Activated CD4-positive, CD25-positive, alpha-beta regulatory T cell (primary cell): Measurements from ENCODE around the gene TNIK.

ENCODE experiments used
- DNase-seq, 4 experiments: peaks; one replicate each; lab custom pipeline; 2025; lab: John Stamatoyannopoulos, UW

TNIK gene

DNA sequence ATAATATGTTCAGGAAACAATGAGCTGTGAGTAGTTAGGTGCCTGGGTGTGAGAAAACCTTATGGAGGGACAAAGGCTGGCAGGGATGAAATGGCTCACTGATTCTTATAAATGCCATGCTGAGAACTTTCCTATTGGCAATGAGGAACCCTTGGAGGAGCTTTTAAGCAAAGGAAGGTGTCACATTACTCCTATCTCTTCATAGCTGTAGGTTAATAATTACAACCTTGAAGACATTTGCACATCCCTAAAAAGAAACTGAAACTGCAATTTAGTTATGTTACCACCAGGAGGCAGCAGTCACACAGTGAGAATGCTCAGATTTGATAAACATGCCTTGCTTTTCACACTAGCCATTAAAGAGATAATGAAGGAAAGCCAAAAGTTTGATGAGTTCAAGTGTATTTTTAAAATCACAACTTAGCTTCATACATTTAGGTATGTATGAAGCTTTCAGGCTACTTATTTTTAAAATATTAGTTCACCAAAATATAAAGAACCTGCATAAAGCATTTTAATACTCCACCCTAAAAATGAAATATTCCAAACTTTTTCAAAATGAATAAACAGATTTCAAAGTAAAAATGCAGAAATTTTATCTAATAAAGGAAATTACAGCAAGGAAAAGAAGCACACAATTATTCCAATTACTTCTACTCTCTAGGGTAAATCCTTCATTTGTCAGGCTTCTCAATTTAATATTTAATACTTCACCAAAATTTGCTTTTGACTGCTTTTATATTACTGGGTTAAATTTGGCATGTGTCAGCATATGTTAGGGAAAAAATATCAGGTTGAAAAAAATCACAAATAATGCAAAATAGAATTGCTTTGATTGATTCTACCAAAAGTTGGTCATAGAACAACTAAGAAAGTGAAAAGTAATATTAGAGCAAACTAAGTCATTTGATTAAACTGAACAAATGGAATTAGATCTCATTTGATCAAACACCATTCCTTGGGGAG lies 296.8 kb downstream of the TNIK start:
- DNase-seq, result no peak

DNA sequence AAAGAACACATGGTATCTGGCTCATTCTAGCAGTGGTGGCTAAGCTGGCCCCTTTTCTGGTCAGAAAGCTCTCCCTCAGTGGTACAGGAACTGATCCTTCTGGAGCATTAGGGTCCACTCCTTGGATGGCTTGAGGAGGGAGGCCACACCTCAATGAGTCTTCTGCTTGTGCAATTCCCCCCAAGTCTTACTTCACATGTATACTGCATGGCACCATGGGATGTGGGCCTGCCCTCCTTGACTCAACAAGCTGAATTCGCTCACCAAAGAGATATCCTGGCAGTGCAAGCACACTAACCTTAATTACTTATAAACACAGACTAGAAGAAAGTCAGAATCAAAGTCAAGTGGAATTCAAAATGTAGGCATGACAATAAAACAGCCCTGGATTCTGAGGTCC lies 299.9 kb downstream of the TNIK start:
- DNase-seq, result no peak

DNA sequence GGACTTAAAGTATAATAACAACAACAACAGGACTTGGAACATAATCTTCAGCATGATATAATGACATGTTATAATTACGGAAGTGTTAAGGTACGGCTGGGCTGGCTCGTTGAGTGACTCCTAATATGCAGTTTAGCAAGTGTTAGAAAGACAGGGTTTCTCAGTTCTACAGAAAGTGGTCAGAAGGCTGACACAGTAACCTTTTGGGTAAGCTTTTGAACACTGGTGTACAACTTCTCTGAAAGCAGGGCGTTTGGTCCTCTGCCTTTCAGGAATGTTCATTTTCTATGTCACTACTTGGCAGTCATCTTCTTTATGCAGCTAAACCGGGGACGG lies 300.4 kb downstream of the TNIK start:
- DNase-seq, result no peak

DNA sequence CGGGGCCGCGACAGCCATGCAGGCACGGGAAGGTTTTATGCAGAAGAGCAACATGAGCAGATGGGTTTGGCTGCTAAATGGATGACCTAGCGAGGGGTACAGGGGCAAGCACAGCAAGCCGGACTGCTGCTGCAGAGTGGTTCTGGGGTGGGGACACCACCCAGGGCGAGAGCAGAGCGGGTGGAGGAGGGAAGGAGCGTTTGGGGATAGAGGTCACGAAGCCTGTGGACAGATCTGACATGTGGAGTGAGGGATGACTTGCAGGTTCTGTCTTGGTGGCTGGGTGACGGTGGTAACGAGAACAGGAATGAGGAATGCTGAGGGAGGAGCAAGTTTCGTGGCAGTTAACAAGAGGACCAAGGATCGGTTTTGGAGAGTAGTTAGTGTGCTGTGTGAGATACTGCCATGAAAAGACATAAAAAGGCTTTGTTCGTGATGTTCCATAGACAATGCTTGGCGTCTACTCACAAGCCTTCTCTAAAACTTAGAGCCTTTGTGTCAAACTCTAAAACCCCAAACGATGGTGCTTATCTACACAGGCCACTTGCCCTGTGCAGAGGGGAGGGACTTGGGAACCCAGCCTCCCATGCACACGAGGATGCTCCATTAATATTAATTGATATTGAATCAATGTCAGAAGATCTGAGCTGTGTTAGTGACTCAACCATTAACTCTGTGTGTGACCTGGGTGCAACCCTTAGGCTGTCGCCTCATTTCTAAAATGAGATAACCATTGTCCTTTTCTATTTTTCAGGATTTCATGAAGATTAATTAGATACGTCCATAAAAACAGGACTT lies 301.0 kb downstream of the TNIK start:
- no peak for DNase-seq

DNA sequence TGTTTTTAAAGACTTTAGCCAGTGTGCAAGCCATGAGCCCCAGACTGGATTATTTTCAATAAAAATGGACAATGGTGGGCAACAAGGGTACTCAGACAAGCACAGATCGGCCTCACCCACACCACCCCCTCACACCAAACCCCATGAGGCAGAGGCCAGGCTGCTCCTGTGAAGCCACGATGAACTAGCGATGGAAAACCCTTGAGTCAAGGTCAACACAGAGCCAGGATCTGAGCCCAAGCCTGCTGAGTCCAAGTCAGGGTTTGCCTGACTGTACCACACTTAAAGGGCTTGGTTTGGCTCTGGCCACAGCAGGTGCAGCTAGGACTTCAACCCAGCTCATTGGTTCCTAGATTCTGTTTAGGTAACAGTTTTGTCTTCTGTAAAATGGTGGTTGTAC lies 302.2 kb downstream of the TNIK start:
- DNase-seq, result no peak

DNA sequence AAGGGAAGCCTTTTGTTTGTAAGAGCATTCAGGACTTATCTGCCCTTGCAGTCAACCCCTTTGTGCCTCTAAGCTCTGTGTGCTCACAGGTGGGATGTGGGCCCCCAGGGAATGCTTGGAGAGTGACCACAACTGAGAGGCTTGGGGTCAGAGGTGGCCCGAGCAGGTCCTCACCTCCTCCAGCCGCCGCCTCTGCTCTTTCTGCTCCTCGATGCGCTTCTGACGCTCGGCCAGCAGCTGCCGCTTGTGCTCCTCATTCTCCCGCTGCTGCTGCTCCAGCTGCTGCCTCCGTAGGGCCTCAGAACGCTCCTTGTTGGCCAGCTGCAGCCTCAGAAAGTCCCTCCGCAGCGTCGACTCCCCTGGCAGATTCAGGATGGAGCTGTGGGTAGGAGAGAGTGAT lies 302.9 kb downstream of the TNIK start:
- DNase-seq, result no peak

DNA sequence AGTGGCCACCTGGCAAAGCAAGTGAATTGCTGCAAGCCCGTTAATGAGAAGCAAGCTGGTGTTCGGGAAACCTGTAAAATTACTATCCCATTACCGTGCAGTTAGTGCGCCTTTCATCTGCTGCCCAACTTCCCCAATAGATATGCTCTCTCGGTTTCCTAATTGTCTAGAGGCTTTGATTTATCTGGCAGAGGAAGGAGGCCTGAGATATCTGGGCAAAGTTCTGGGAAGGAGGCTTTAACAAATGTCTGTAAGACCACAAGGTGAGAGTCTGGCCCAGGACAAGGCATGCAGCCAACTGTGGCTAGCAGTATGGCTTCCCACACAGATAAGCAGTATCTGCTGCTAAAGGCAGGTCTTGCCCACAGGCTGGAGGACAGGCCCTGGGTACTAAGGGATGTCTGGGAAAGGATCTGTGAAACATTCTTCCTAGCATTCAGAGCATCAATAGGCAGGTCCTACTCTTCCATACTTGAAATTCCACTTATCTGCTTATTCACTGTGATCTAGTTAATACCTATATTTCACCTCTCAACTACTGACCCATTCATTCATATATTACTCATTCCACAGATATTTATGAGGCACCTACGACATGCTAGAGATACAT lies 303.7 kb downstream of the TNIK start:
- DNase-seq, result no peak

DNA sequence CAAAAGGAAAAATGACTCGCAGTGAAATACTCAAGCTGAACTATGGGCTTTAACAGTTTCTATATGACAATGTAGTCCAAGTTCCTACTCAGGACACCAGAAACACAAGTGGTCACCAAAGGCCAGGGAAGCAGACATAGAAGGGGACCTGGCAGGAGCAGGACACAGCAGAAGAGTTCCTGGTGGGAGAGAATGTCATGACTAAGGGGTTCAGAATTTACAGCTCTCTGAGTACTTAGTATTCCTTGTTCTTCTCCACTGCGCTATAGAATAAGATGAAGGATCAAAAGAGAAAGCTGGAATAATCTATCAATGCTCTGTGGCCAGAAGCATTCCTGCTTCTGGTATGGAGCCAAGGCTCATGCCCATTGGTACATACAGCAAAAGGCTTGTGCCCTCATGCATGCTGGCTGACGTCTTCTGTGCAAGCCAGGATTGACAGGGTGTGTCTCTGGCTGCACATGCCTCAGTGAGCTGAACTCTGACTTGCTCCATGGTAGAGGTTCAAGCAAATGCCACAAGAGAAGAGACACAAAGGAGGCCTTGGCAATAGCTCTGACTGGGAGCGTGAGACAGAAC lies 305.0 kb downstream of the TNIK start:
- DNase-seq, result no peak

DNA sequence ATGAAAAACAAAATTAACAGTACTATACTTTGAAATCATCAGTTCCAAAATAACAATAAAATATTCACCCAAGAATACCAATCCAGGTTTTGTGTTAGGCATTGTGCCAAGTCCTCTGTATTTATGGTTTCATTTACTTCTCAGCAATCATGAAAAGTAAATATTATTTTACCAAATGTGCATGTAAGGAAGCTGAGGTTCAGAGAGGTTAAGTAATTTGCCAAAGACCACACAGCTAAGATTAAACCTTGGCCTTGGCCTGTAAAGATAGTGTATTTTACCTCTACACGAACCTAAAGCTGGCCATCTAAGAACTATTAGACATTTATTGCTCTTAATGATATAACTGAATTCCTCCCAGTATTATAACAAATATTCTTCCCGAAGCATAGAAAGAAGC lies 309.3 kb downstream of the TNIK start:
- DNase-seq, result no peak

DNA sequence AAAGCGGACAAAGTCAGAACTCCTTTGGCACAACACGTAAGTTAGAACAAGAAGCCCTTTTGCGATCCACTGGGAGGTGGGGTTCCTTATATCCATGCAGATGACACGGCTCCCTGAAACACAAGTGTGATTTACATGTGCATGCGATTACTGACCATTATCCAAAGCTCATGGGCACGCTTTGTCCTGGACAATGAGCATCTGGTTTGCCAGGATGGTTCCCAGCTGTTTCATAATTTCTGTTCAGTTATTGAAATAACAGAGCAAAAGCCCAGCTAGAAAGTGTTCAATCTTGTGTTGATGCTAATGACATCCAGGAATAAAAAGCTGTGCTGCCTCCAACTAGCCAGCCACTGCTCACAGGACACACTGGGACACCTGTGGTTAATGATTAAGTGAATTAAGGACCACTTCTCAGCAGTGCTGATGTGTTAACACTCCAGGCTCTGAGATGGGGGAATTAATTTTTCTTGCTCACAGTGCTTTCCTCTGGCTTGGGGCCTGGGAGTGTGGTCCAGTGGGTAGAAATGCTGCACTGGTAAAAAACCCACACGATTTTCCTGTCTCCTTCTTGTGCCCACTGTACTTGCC lies 310.6 kb downstream of the TNIK start:
- no peak for DNase-seq

DNA sequence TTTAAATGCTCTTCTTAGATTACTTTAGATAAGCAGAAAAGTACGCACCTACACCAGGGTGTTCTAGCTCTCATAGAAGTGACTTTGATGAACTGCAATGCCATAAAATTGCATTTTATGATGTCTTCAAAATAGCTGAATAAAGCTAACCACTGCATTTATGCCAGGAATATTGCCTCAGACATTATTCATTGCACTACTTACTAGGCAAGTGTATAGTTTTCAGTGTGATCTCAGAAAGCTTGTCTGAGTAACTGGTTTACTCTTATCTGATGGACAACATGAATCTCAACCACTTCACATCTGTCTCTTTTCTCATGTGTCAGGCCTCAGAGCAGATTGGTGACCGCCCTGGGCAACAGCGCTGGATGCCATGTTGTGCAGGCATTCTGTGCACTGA lies 314.4 kb downstream of the TNIK start:
- DNase-seq, result no peak

DNA sequence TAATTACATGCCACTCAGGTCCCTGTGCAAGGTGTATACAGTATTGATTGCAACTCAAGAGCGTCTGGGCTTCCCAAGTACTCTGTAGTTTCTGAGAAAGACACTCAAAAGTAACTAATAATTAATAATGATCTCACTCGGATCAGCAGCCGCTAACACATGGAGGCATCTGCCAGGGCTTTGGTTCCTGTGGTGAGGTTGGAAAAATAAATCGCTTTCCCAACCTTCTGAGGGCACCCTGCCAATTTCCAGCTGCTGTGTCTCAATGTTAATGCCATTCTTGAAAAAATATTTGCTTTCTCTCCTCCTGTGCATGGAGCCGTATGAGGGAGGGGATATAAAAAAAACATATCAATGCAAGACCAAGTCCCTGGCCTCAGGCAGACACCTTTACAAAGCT lies 317.2 kb downstream of the TNIK start:
- DNase-seq, result no peak

DNA sequence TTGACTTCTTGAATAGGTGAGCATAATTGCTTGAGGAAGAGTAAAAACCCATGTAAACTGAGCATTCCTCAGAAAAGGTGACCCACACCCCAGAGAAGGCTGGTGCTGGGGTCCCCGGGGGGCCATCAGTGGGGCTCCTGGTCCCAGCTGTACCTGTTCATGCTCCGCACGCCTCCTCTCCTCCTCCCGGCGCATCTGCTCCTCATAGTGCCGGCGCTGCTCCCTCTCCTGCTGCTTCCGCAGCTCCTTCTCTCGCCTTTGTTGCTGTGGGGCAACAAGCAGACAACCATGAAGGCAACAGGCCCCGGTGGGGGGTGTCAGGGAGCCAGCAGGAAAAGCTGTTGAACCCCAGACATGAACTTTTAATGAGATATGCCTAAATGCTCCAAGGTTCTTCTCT lies 320.0 kb downstream of the TNIK start:
- DNase-seq, result no peak

DNA sequence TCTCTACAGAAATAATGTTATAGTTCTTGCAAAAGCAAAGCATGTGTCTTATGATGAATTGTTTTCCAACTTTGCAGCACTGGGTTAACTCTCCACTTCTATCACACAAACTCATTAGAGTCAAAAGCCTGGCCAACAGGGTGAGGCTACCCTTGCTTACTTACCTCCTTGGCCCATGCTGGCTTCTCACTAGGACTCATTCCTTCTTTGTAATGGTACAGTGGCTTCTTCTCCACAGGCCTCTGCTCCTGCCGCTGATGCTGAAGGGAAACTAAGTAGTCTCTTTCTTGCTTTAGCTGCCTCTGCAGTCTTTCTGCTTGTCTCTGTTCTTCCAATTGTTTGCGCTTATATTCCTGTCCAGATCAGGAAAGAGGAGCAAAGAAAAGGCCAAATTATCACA lies 322.2 kb downstream of the TNIK start:
- no peak for DNase-seq

DNA sequence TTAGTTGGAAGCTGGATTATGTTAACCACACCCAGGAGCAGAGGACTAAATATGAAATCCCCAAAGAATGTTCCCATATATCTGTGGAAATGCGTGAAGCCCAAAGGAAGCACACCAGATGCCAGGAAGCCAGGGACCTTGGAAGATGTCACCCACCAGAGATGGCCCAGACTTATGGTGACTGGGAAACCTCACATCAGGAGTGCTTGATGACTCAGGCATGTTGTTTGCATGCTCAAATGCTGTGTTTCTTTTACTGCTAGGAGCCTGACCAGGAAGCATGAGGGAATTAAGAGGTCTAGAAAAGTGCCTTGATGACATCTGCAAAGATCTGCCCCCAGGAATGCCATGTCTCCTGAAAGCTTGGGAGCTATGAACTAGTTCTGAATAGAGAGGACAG lies 324.7 kb downstream of the TNIK start:
- no peak for DNase-seq

DNA sequence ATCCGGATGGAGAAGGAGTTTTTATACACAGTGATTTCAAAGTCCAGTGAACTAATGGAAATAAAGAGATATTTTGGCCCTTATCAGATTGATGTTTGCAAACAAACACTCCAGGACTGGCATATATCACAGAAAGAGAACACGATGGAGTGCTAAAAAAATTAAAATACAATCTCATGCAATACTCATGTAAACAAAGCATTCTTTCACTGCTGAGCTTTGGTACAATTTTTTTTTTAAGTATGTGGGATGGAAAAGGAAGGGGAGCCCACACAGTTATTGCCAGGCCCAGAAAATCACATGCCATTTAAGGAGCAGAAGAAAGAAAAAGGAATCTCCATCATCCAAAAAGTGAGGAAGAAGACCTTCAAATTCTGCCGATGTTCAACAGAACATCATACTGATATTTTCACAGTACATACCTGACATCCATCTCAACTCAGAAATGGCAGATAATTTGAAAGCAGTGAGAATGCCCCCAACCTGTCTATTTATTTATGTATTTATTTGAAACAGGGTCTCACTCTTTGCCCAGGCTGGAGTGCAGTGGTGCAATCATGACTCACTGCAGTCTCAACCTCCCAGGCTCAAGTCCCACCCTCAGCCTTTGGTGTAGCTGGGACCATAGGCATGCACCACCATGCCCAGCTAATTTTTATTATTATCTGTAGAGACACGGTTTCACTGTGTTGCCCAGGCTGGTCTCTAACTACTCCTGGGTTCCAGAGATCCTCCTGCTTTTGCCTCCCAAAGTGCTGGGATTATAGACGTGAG lies 326.2 kb downstream of the TNIK start:
- no peak for DNase-seq

DNA sequence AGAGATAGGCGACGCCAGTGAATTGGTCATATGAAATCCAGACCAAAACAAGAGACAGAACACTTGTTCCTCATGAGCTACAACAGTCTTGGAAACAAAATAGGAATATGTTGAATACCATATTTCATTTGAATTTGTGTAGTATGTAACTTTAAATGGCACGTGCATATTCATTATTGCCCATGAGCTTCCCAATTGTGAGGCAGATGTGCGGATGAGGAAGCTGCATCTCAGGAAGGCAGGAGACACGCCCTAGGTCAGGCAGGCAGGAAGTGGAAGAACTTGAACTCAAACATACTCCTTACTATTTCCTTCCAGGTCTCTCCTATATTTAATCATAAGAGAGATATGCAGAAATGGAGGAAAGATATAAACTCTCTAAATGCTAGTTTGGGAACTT lies 326.9 kb downstream of the TNIK start:
- no peak for DNase-seq

DNA sequence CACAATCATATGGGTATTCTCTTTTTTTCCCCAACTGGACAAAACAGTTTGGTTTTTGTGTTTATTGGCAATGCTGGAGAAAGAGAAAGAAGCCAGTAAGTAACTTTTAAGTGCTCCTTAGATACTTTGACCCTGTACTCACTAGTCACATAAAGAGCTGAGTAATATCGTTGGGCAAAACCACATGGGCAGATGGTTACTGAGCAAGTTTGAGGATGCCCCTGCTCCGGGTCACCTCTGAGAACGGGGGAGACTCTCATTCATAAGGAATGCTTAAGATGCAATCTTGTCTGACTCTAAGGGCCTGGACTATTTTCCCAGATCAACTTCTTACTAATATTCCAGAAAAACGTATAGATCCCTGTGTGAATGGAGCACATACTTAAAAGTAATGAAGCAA lies 327.3 kb downstream of the TNIK start:
- DNase-seq, result no peak

DNA sequence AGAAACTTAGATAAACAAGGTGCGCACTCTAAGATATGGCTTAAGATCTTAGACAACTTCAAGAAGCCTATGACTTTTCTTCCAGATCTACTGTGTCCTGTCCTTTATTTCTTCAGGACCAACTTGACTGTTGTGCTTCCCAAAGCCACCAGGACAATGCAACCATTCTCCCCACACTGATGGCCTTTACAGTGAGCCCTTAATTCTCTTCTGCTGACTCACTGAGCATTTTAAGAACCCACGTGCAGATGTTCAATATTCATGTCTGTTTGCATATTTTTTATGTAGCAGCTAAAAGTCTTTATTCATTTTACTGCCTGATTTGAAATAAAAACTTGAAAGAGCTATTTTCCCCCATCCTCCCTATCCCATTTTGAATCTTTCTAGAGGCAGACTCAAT lies 330.4 kb downstream of the TNIK start:
- no peak for DNase-seq

DNA sequence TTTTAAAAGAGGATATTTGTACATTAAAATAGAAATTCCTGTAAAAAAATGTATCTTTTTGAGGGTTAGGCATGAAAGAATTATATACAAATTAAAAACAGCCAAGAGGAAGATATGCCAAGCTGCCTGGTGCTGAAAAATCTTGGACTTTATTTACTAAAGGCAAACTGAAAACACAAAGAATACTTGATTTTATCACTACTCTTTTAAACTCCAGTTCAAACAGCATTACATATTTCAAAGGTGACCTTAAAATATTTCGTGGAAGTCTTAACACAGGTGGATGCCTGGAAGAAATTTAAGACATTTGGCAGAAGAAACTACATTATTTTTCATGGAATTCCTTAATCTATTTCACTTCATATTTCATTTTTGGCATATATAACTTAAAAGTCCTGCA lies 332.6 kb downstream of the TNIK start:
- no peak for DNase-seq

DNA sequence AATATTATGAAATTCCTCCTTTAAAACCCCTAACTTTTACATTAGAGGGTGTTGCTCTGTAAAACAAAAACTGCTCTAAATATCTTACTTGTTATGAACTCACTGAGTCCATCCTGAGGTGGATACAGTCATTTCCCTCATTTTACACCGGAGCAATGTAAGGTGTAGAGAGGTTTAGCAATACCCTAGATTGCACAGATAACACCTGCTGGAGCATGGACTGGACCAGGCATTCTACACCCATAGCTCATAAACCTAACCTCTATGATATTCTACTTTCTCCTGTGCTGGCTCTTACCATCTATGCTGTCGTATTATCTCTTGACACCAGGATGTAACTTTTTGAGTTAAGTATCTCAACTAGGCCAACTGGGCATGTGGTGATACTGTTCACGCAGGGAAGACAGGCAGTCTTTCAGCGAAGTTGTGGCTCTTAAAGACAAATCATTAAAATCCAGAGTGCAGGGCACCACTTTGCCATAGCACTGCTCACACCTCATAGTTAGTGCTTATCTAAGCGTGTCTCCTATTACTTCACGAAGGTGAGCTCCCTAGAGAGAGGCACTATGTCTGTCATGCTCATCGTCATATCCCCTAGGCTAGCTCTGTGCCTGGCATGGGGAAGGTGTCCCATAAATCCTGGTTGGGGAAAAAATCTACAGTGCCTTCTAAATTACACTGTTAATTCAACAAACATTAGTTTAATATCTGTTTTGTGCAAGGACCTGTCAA lies 333.6 kb downstream of the TNIK start:
- no peak for DNase-seq
